ENCODE data around the gene TMEM175.
"Not testable (repeated sequence)": the region's sequence is repeated elsewhere in the genome, so short reads cannot be mapped to it uniquely, and the experiment has no call there.

Gene TMEM175

DNA sequence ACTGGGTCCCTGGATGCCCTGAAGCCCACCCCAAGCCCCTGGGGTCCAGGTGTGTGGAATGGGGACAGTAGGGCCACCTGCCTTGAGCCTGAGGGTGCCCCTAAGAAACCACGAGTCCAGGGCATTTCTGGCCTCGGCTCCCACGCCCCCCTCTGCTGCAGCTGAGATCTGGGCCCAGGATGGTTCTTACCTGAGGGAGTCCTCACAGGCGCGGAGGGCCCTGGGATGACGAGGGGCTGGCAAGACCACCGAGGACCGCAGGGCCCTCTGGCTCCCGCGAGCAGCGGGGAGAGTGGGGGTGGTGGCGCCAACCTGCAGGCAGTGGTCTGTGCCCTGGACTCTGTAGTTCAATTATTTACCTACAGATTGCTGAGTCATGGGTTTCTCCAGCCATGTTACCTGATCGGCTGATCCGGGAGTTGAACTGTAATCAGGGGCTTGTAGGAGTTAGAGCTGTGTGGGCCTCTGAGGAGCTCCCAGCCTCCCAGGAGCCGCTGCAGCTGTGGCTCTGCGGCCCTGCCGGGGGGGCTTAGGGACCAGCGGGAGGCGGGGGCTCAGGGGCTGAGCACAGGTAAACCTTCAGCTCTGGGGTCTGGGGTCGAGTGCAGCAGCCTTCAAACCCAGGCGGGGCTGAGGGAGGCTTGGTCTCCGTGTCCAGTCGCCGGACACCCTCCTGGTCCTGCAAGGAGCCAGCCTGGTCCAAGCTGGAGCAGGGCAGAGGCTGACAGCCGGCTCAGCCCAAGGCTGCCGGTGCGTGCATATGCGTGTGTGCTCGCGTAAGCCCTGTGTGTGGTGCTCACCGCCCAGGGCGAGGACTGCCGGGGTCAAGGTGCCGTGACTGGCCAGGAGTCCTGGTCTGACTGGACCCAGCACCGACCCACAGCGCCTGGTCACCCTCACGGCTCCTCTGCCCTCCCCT lies 61.1 kb downstream of the TMEM175 start, which contains the start of gene SLC26A1:
Gene SLC26A1 (minus strand): TSS at position 294 of the 919 bp plus-strand sequence. CDS start 1,701 bp downstream, outside the sequence.
- no peak for DNase-seq

DNA sequence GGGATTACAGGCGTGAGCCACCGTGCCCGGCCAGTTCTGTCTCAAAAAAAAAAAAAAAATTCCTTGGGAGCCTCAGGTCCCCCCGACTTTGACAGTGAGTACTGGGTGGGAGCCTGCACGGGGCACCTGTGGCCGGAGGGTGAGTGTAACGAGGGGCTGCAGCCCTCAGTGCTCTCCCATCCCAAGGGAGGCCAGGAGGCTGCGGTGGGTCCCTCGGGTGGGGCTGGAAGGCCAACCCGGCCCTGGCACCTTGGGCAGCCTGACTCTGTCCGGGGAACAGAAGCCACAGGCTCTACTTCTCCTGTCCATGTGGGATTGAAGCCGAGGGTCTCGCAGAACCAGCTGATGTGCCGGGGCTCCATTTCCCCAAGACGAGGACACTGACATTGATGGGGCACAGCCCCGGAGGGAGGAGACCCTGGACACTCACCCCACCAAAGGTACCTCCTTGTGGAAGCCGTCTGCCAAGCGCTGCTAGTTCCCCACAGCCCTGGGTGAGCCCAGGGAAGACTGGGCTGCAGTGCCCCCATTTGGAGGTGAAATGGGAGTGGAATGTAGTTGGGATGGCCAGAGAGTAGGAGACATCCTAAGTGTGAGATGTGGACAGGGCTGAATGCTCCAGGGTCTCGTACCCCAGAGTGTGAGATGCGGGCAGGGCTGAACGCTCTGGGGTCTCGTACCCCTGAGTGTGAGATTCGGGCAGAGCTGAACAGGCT lies 63.2 kb downstream of the TMEM175 start:
- no peak for DNase-seq

DNA sequence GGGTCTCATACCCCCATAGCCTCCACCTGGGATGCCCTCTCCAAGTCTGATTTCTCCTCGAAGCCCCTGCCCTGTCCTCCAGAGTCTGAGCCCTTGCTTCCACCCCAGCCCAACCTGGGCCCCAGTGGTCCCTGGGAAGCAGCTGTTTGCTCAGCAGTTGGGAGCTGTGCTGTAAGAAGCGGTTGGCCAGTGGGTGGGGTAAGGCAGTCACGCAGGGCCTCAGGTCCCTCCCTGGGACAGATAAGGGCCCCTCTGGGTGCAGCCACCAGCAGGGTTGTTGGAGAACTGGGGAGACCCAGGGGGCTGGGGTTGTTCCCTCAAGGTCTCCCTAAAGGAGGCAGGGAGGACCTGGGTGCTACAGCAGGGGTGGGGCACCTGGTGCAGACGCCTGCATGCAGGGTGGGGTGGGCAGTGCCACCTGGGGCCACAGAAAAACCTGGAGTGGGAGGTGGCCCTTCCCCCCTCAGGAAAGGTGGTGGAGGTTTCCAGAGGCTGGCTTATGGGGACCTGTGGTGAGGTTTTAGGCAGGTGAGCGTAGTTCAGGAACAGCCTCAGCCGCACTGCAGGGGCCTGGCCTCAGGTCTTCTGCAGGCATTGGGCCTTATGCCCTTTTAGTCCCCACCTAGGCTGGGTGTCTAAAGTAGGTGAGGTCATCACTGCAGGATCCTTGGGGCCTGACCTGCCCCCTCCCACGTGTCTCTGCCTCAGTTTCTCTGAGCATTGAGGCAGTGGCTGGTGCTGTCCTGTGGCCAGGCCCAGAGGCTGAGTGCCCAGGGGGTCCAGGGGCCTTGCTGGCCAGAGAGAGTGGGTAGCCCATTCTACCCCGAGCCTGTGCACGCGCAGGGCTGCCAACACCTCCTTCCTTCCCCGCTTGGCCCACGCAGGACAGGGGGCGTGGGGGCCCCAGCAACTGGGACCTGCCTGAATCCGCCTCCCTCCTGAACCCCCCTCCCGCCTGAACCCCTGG lies 64.1 kb downstream of the TMEM175 start:
- DNase-seq = no peak

DNA sequence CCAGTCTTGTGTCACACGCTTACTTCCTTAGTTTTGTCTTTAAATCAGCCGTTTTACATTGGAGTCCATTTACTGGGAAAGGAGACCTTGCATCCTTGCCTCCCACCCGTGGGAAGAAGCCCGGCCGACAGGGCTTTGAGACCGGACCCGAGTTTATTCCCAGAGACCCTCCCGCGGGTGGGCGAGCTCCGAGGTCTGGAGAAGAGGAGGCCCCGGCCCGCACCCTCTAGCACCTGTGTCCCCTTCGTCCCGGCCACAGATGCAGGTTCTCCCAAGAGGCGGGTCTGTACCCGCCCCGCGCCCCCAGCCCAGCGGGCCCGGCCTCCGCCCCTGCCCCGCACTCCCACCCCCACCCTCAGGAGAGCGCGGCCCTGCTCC lies 64.7 kb downstream of the TMEM175 start:
- DNase-seq = no peak

DNA sequence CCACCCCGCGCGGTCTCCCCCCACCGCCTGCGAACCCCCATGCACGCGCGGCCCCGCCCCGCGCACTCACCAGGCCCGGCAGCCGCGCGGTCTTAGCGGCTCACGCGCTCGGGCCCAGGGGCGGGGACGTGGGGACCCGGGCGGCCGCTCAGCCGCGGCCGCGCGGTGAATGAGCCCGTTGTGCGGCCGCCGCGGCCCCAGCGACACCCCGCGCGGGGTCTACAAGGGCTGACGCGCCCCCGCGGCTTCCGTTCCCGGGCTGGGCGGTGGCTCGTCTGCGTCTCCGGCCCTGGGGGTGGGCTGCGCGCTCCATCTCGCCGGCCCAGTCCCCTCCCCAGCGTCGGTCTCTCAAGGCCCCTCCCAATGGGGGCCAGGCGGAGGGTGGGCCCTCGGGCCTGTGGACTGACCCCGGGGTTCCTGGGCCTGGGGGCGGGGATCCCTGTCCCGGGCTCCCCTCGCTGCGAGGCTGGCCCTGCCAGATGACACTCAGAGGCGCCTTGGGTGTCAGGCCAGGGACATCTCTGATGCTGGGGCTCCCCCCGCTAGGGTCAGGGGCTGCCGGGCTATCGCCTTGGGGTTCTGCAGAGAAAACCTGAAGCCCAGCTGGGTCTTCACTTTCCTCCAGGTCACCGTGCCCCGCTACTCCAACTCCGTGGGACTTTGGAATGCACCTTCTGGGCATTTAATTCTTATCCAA lies 65.3 kb downstream of the TMEM175 start:
- DNase-seq = no peak

DNA sequence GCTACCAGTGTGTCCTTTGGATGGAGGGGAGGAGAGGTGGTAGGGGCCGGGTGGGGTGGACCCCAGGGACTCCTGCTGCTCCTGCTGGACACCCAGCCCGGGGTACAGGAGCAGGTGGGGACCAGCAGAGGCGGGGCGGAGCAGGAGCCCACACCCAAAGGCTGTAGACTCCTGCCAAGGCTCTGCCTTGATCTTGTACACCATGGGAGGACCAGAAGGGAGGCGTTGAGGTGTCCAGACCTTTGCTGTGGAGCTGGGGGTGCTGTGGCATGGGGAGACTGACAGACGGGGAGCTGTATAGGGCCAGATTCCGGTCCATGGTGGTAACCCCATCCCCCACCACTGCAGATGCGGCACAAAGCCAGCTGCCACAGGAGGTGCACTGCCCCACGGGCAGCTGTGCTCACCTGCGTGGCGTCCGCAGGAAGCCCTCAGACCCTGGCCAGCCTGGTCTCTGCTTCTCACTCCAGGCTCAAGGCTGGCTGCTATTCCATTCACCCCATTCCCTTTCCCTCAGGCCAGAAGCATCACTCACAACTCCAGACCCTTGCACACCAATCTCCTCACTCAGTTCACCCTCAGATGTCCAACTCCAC lies 65.9 kb downstream of the TMEM175 start:
- DNase-seq = no peak

DNA sequence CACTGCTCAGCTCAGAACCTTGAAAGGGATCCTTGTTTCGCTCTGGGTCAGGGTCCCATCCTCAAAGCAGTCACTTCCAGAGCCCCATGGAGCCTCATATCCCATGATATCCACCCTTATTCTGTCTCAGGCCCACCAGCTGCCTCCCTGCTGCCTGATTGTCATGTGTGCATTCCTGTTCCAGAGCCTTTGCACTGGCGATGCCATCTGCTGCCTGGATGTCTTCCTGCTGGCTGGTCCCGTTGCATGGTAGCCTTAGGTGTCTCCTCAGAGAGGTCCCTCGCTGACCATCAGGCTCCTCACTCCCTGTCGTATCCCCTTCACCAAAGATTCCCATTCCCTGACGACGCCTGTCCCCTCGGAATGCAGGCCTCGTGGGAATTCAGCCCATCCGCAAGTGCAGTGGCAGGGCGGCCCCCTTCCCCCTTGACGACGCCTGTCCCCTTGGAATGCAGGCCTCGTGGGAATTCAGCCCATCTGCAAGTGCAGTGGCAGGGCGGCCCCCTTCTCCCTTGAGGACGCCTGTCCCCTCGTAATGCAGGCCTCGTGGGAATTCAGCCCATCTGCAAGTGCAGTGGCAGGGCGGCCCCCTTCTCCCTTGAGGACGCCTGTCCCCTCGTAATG lies 67.1 kb downstream of the TMEM175 start:
- not testable (repeated sequence) for DNase-seq

DNA sequence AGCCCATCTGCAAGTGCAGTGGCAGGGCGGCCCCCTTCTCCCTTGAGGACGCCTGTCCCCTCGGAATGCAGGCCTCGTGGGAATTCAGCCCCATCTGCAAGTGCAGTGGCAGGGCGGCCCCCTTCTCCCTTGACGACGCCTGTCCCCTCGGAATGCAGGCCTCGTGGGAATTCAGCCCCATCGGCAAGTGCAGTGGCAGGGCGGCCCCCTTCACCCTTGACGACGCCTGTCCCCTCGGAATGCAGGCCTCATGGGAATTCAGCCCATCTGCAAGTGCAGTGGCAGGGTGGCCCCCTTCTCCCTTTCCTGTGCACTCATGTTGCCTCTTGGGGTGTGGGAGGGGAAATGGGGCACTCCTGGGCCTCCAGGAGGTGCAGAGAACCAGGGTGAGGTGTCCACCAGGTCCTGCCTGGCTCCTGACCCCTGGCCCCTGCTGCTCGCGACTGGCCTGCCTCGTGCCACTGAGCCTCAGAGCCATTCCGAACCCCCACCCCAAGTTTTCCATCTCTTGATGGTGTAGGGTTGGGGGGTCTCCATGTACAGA lies 67.7 kb downstream of the TMEM175 start:
- DNase-seq = no peak

DNA sequence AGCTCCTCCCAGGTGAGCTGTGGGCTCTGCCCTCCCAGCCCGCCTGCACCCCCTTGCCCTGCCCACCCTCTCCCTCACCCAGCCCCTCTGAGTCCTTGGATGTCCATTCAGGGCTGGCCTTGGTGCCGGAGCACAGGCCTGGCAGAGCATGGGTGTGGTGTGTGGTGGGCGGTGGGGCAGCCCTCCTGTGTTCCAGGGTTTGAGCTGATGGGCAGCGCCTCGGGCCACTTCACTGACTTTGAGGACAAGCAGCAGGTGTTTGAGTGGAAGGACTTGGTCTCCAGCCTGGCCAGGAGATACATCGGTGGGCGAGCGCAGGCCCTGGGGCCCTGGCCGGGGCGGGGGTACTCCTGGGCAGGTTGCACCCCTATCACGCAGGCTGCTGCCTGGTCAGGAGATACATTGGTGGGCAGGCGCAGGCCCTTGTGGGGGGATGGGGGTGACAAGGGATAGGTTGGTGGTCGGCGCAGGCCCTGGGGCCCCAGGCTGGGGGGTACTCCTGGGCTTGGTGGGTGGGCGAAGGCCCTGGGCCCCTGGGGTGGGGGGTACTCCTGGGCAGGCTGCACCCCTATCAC lies 68.5 kb downstream of the TMEM175 start:
- no peak for DNase-seq

DNA sequence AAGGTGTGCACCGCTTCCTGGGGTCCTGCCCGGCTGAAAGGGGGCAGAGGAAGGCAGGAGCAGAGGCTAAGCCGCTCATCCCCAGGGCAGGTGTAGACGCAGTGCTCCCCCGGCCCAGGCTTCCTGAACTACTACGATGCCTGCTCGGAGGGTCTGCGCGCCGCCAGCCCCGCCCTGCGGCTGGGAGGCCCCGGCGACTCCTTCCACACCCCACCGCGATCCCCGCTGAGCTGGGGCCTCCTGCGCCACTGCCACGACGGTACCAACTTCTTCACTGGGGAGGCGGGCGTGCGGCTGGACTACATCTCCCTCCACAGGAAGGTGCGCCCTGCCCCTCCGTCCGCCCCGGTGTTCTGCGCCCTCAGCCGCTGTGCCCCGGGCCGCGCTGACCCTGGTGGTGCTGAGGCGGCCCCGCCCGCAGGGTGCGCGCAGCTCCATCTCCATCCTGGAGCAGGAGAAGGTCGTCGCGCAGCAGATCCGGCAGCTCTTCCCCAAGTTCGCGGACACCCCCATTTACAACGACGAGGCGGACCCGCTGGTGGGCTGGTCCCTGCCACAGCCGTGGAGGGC lies 69.4 kb downstream of the TMEM175 start:
- no peak for DNase-seq

DNA sequence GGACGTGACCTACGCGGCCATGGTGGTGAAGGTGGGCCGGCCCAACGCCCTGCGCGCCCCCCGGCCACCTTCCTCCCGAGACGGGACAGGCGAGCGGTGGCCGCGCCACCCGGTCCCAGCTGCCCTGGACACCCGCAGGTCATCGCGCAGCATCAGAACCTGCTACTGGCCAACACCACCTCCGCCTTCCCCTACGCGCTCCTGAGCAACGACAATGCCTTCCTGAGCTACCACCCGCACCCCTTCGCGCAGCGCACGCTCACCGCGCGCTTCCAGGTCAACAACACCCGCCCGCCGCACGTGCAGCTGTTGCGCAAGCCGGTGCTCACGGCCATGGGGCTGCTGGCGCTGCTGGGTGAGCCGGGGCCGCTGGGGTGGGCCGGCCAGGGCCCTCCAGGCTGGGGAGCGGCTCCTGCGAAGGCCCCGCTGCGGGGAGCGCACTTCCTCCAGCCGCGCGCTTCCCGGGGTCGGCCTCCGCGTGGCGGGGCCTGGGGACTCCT lies 69.9 kb downstream of the TMEM175 start:
- no peak for DNase-seq

DNA sequence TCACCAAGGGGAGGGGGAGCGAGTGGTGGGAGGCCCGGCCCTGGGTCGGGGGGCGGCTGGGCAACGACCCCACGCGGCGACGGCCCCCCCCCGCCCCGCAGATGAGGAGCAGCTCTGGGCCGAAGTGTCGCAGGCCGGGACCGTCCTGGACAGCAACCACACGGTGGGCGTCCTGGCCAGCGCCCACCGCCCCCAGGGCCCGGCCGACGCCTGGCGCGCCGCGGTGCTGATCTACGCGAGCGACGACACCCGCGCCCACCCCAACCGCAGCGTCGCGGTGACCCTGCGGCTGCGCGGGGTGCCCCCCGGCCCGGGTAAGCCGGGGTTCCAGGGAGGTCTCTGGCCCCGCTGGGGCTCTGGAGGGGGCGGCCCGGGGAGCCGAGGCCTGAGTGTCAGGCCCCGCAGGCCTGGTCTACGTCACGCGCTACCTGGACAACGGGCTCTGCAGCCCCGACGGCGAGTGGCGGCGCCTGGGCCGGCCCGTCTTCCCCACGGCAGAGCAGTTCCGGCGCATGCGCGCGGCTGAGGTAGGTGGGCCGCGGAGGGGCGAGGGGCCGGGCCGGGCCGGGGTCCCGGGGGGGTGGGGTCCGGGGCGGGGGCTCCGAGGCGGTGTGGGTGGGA lies 70.5 kb downstream of the TMEM175 start:
- DNase-seq = no peak

DNA sequence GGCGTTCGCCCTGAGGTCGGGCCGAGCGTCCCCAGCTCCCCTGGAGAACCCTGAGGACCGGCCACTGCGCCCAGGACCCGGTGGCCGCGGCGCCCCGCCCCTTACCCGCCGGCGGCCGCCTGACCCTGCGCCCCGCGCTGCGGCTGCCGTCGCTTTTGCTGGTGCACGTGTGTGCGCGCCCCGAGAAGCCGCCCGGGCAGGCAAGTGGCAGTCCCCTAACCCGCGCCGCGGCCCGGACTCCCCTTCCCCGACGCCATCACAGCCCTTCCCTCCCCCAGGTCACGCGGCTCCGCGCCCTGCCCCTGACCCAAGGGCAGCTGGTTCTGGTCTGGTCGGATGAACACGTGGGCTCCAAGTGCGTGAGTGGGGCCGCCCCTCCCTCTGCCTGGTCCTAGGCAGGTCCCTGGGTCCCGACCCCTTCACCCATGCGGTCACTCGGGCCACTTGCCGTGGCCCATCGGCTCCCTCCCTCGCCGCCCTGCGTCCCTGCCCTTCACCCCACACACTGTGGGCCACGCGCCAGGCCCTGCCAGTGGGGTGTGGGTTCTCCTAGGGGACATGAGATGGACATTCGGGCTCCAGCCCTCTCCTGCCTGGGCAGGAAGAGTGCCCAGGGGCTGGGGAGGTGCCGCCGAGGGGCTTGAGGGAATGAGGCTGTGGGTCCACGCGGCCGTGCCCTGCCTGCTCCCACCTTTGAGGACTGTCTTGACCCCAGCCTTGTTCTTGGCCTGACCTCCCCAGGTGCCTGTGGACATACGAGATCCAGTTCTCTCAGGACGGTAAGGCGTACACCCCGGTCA lies 71.2 kb downstream of the TMEM175 start:
- DNase-seq = no peak

DNA sequence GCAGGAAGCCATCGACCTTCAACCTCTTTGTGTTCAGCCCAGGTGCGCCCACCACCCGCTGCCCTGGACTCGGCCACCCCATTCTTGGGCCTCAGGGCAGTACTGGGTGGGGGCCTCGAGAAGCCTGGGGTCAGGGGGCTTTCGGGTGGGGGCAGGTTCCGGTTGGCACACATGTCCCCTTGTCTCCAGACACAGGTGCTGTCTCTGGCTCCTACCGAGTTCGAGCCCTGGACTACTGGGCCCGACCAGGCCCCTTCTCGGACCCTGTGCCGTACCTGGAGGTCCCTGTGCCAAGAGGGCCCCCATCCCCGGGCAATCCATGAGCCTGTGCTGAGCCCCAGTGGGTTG lies 71.8 kb downstream of the TMEM175 start:
- DNase-seq = no peak

DNA sequence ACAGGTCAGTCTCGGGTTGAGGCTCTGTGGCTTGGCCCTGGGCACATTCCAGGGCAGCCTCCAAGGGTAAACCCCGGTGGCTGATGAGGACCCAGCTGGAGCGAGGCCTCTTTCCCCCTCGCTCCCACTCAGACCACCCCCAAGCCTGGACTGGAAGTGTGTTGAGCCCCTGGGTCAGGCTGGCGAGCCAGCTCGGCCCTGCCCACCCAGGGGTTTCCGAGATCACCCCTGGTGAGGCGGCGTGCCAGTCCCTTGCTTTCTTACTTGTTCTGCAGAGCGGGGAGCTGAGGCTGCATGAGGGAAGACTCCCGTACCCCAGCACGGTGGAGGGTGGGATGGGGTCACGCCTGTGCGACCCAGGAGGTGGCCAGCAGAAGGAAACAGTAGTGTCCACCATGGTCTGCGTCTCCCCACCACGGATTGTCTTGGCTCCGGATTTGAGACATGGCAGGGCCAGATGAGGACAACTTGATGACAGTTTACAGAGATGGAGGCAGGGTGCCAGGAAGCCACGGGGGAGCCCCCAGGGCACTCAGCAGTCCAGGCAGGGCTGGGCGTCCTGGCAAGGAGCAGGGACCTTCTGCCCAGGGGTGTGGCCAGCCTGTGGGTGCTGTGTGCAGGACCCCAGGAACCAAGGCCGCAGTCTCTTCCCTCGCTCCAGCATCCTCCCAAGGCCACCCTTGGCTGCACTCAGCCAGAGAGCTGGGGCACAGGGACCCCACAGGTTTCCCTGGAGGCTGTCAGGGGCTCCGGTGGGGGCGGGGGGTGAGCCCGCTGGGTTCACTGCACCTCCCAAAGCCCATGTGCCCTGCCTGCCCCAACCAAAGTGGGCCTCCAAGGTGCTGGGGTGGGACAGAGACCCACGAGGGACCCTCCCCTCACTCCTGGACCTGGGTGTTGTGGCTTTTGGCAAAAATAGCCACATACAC lies 72.6 kb downstream of the TMEM175 start:
- no peak for DNase-seq

DNA sequence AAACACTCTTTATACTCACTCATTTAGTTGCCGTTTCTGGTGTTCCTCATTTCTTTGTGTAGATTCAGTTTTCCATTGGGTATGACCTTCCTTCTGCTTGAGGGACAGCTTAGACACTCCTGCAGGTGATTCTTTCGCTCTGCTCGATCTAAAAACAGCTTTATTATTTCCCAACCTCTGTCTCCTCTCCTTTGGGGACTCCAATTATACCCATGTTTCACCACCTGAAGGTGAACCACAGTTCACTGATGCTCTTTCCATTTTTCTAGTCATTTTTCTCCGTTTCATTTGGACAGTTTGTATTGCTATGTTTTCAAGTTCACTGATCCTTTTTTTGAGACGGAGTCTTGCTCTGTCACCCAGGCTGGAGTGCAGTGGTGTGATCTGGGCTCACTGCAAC lies 74.6 kb downstream of the TMEM175 start:
- DNase-seq = no peak
